ENCODE measurements around the gene RADX.
"Not testable (repeated sequence)": the region's sequence is repeated elsewhere in the genome, so short reads cannot be mapped to it uniquely, and the experiment has no call there.

The RADX gene

GRCh38 chrX:106626789-106627188, 15.0 kb downstream of the RADX start:
- Mint-ChIP-seq H3K9me3 (no peaks in the 10 kb centered on the region), H3K36me3 (peaks cover 7% of the 10 kb centered on the region), H3K27ac (no peak overlapping the region), H3K27me3 (no peaks in the 10 kb centered on the region), H3K4me1 (no peaks in the 10 kb centered on the region), H3K4me3 (no peak overlapping the region)
- ATAC-seq (ENCODE audit: low read depth) (no peak), DNase-seq (ENCODE audit: low spot score in 2 of 2) (no peak)

- DNase-seq (ENCODE audit: low spot score in 2 of 2) = no peak
- H3K4me3 Mint-ChIP-seq = no peak overlapping the region
- no peaks in the 10 kb centered on the region for H3K4me1 Mint-ChIP-seq
- no peaks in the 10 kb centered on the region for H3K27me3 Mint-ChIP-seq
- no peak for ATAC-seq (ENCODE audit: low read depth)
- H3K36me3 Mint-ChIP-seq = peaks cover 5% of the 10 kb centered on the region
- no peak overlapping the region for H3K27ac Mint-ChIP-seq
- H3K9me3 Mint-ChIP-seq = no peaks in the 10 kb centered on the region
Observed at GRCh38 chrX:106631615-106632014, 19.8 kb downstream of the RADX start.

GRCh38 chrX:106649523-106650428, 38.0 kb downstream of the RADX start:
- Mint-ChIP-seq H3K27ac (no peak overlapping the region), H3K27me3 (no peaks in the 10 kb centered on the region), H3K4me1 (peaks cover 5% of the 10 kb centered on the region), H3K4me3 (no peak overlapping the region), H3K9me3 (peaks cover 2% of the 10 kb centered on the region), H3K36me3 (peaks cover 27% of the 10 kb centered on the region)
- ATAC-seq (ENCODE audit: low read depth) (no peak), DNase-seq (ENCODE audit: low spot score in 2 of 2) (no peak)

- peaks cover 23% of the 10 kb centered on the region for H3K36me3 Mint-ChIP-seq
Observed at GRCh38 chrX:106653625-106654024, 41.8 kb downstream of the RADX start.

GRCh38 chrX:106670631-106671030, 58.9 kb downstream of the RADX start:
- Mint-ChIP-seq H3K9me3 (no peaks in the 10 kb centered on the region), H3K36me3 (peaks cover 15% of the 10 kb centered on the region), H3K4me3 (no peak overlapping the region), H3K27ac (no peak overlapping the region), H3K4me1 (no peaks in the 10 kb centered on the region), H3K27me3 (no peaks in the 10 kb centered on the region)
- ATAC-seq (ENCODE audit: low read depth) (no peak), DNase-seq (ENCODE audit: low spot score in 2 of 2) (no peak)

More at GRCh38 chrX:106653625-106654024, 41.8 kb downstream of the RADX start:
- not testable (repeated sequence) for H3K9me3 Mint-ChIP-seq; H3K4me1 Mint-ChIP-seq; H3K27me3 Mint-ChIP-seq; DNase-seq (ENCODE audit: low spot score in 2 of 2); H3K27ac Mint-ChIP-seq; ATAC-seq (ENCODE audit: low read depth); H3K4me3 Mint-ChIP-seq

GRCh38 chrX:106672527-106672926, 60.7 kb downstream of the RADX start:
- H3K4me1 Mint-ChIP-seq = no peaks in the 10 kb centered on the region
- H3K4me3 Mint-ChIP-seq = no peak overlapping the region
- peaks cover 15% of the 10 kb centered on the region for H3K36me3 Mint-ChIP-seq
- no peak overlapping the region for H3K27ac Mint-ChIP-seq
- DNase-seq (ENCODE audit: low spot score in 2 of 2) (no peak), ATAC-seq (ENCODE audit: low read depth) (no peak)
- no peaks in the 10 kb centered on the region for H3K9me3 Mint-ChIP-seq
- no peaks in the 10 kb centered on the region for H3K27me3 Mint-ChIP-seq

- no peak for DNase-seq (ENCODE audit: low spot score in 2 of 2)
Observed at GRCh38 chrX:106680716-106681115, 68.9 kb downstream of the RADX start.

GRCh38 chrX:106684207-106684606, 72.4 kb downstream of the RADX start:
- no peak overlapping the region for H3K27ac Mint-ChIP-seq
- H3K9me3 Mint-ChIP-seq = peaks cover 4% of the 10 kb centered on the region
- DNase-seq (ENCODE audit: low spot score in 2 of 2) = no peak
- no peaks in the 10 kb centered on the region for H3K36me3 Mint-ChIP-seq
- no peaks in the 10 kb centered on the region for H3K4me1 Mint-ChIP-seq
- no peak for ATAC-seq (ENCODE audit: low read depth)
- H3K27me3 Mint-ChIP-seq = no peaks in the 10 kb centered on the region
- H3K4me3 Mint-ChIP-seq = no peak overlapping the region

More at GRCh38 chrX:106680716-106681115, 68.9 kb downstream of the RADX start:
- Mint-ChIP-seq H3K4me1 (no peaks in the 10 kb centered on the region), H3K9me3 (peaks cover 4% of the 10 kb centered on the region), H3K27ac (no peak overlapping the region), H3K4me3 (no peak overlapping the region), H3K27me3 (no peaks in the 10 kb centered on the region), H3K36me3 (peaks cover 2% of the 10 kb centered on the region)
- no peak for ATAC-seq (ENCODE audit: low read depth)

- DNase-seq (ENCODE audit: low spot score in 2 of 2) (no peak), ATAC-seq (ENCODE audit: low read depth) (no peak)
- Mint-ChIP-seq H3K4me3 (no peak overlapping the region), H3K36me3 (no peaks in the 10 kb centered on the region), H3K27me3 (no peaks in the 10 kb centered on the region), H3K4me1 (peaks cover 3% of the 10 kb centered on the region), H3K9me3 (no peaks in the 10 kb centered on the region), H3K27ac (no peak overlapping the region)
Observed at GRCh38 chrX:106692425-106693065, 80.8 kb downstream of the RADX start.

GRCh38 chrX:106696502-106696901, 84.7 kb downstream of the RADX start:
- H3K27me3 Mint-ChIP-seq = peaks cover 6% of the 10 kb centered on the region
- no peaks in the 10 kb centered on the region for H3K9me3 Mint-ChIP-seq
- no peak overlapping the region for H3K27ac Mint-ChIP-seq
- DNase-seq (ENCODE audit: low spot score in 2 of 2) (no peak), ATAC-seq (ENCODE audit: low read depth) (no peak)
- no peak overlapping the region for H3K4me3 Mint-ChIP-seq
- peaks cover 1% of the 10 kb centered on the region for H3K36me3 Mint-ChIP-seq
- H3K4me1 Mint-ChIP-seq = peaks cover 3% of the 10 kb centered on the region

- Mint-ChIP-seq H3K9me3 (no peaks in the 10 kb centered on the region), H3K36me3 (peaks cover 1% of the 10 kb centered on the region), H3K4me1 (no peaks in the 10 kb centered on the region), H3K27ac (no peak overlapping the region), H3K27me3 (peaks cover 7% of the 10 kb centered on the region), H3K4me3 (no peak overlapping the region)
- no peak for DNase-seq (ENCODE audit: low spot score in 2 of 2)
- ATAC-seq (ENCODE audit: low read depth) = no peak
Observed at GRCh38 chrX:106698693-106699092, 86.9 kb downstream of the RADX start.

- H3K4me3 Mint-ChIP-seq = no peak overlapping the region
- no peak overlapping the region for H3K27ac Mint-ChIP-seq
- ATAC-seq (ENCODE audit: low read depth) (no peak), DNase-seq (ENCODE audit: low spot score in 2 of 2) (no peak)
- H3K9me3 Mint-ChIP-seq = no peaks in the 10 kb centered on the region
- H3K27me3 Mint-ChIP-seq = peaks cover 7% of the 10 kb centered on the region
- H3K36me3 Mint-ChIP-seq = peaks cover 1% of the 10 kb centered on the region
- no peaks in the 10 kb centered on the region for H3K4me1 Mint-ChIP-seq
Observed at GRCh38 chrX:106702636-106703035, 90.9 kb downstream of the RADX start.

- no peaks in the 10 kb centered on the region for H3K36me3 Mint-ChIP-seq
- peaks cover 1% of the 10 kb centered on the region for H3K27me3 Mint-ChIP-seq
- H3K4me1 Mint-ChIP-seq = no peaks in the 10 kb centered on the region
- H3K4me3 Mint-ChIP-seq = no peak overlapping the region
- no peak overlapping the region for H3K27ac Mint-ChIP-seq
- H3K9me3 Mint-ChIP-seq = no peaks in the 10 kb centered on the region
- DNase-seq (ENCODE audit: low spot score in 2 of 2) (no peak), ATAC-seq (ENCODE audit: low read depth) (no peak)
Observed at GRCh38 chrX:106706466-106706865, 94.7 kb downstream of the RADX start.

- H3K4me1 Mint-ChIP-seq = no peaks in the 10 kb centered on the region
- H3K27ac Mint-ChIP-seq = no peak overlapping the region
- ATAC-seq (ENCODE audit: low read depth) (no peak), DNase-seq (ENCODE audit: low spot score in 2 of 2) (no peak)
- H3K4me3 Mint-ChIP-seq = no peak overlapping the region
- H3K9me3 Mint-ChIP-seq = no peaks in the 10 kb centered on the region
- no peaks in the 10 kb centered on the region for H3K27me3 Mint-ChIP-seq
- H3K36me3 Mint-ChIP-seq = no peaks in the 10 kb centered on the region
Observed at GRCh38 chrX:106707771-106708454, 96.1 kb downstream of the RADX start.

All from memory B cell (primary cell).